SK-N-SH (cell line): ENCODE results near the gene F8A3. TPM values are rescaled to one million over a fixed set of nuclear protein-coding genes. Genes with fewer than 3 reads are reported as not detected.
"Not testable (repeated sequence)": the region's sequence is repeated elsewhere in the genome, so short reads cannot be mapped to it uniquely, and the experiment has no call there.

Experiments used
- CTCF ChIA-PET: fragments of 300-600, 350-600 bp; formaldehyde crosslinking; extraction: SDS; loops from one replicate; lab custom pipeline; 2021; lab: Yijun Ruan, JAX
- POLR2A ChIA-PET: fragments of 350-600 bp; sonication (Branson Sonifier 250); formaldehyde crosslinking; extraction: SDS; loops from one replicate; lab custom pipeline; 2020; ENCODE audit warnings: antibody characterized with exemption, inconsistent platforms; lab: Yijun Ruan, JAX
- DNase-seq: peaks from one replicate; pipeline ENCODE4 v3.0.0; 2012
- H2AFZ ChIP-seq: fragments of 200-600 bp; sonication (generic); 2 replicates; pipeline ENCODE4 v1.8.1; 2016; ENCODE audit warnings: antibody characterized with exemption, mild to moderate bottlenecking, low read depth
- H3F3A ChIP-seq: fragments of 200-600 bp; sonication (generic); replicated peaks from 2 replicates; pipeline ENCODE3; 2016; ENCODE audit warnings: antibody characterized with exemption, mild to moderate bottlenecking; ENCODE audit not compliant: insufficient read depth
- H3K27ac ChIP-seq, 2 experiments: fragments of 200-500 bp in 1 of 2; fragments of 200-600 bp in 1 of 2; sonication (Bioruptor generic) in 1 of 2; sonication (generic), shearing (Covaris generic) in 1 of 2; 2 replicates each; pipeline versions ENCODE4 v1.5.1 to v1.6.1; 2014 to 2016; ENCODE audit warnings: low read depth in 2 of 2, inconsistent platforms in 1 of 2, low read length in 1 of 2, mild to moderate bottlenecking in 1 of 2, mixed read lengths in 1 of 2
- H3K27me3 ChIP-seq: fragments of 200-600 bp; sonication (generic), shearing (Covaris generic); 2 replicates; pipeline ENCODE4 v1.6.1; 2016; ENCODE audit warnings: mixed run types; ENCODE audit not compliant: insufficient read depth
- H3K36me3 ChIP-seq, 2 experiments: fragments of 200-500 bp in 1 of 2; fragments of 200-600 bp in 1 of 2; sonication (Bioruptor generic) in 1 of 2; sonication (generic) in 1 of 2; replicated peaks in 1 of 2; 2 replicates each; pipeline versions ENCODE3 to v1.5.1; 2014 to 2016; ENCODE audit warnings: low read length in 1 of 2, mild to moderate bottlenecking in 1 of 2; ENCODE audit not compliant: insufficient read depth in 2 of 2, control insufficient read depth in 1 of 2
- H3K4me1 ChIP-seq, 2 experiments: fragments of 200-500 bp in 1 of 2; fragments of 200-600 bp in 1 of 2; sonication (Bioruptor generic) in 1 of 2; sonication (generic), shearing (Covaris generic) in 1 of 2; 2 replicates each; pipeline versions ENCODE4 v1.5.1 to v1.6.1; 2014 to 2016; ENCODE audit warnings: low read depth in 1 of 2, low read length in 1 of 2, mixed run types in 1 of 2; ENCODE audit not compliant: insufficient read depth in 2 of 2, control insufficient read depth in 1 of 2
- H3K4me2 ChIP-seq: fragments of 200-600 bp; sonication (generic), shearing (Covaris generic); 2 replicates; pipeline ENCODE4 v1.6.1; 2017; ENCODE audit warnings: mixed run types
- H3K4me3 ChIP-seq, 2 experiments: fragments of 200-500 bp in 1 of 2; fragments of 200-600 bp in 1 of 2; sonication (Bioruptor generic) in 1 of 2; sonication (generic), shearing (Covaris generic) in 1 of 2; 2 replicates each; pipeline versions ENCODE4 v1.5.1 to v1.8.1; 2014 to 2016; ENCODE audit warnings: low read depth in 2 of 2, inconsistent platforms in 1 of 2, low read length in 1 of 2, mild to moderate bottlenecking in 1 of 2, mixed read lengths in 1 of 2, moderate library complexity in 1 of 2
- H3K79me2 ChIP-seq: fragments of 200-600 bp; sonication (generic); 2 replicates; pipeline ENCODE4 v1.8.1; 2017; ENCODE audit warnings: mild to moderate bottlenecking; ENCODE audit not compliant: insufficient read depth
- H3K9ac ChIP-seq: fragments of 200-600 bp; sonication (generic); 2 replicates; pipeline ENCODE4 v1.6.1; 2017; ENCODE audit warnings: mixed run types
- H3K9me2 ChIP-seq: fragments of 200-600 bp; sonication (generic); 2 replicates; pipeline ENCODE4 v1.6.1; 2017; ENCODE audit warnings: mixed run types
- H3K9me3 ChIP-seq: fragments of 200-600 bp; sonication (generic); 2 replicates; pipeline ENCODE4 v1.6.1; 2017; ENCODE audit warnings: mixed run types, mild to moderate bottlenecking, moderate library complexity
- H4K20me1 ChIP-seq: fragments of 200-600 bp; sonication (generic); 2 replicates; pipeline ENCODE4 v1.6.1; 2017; ENCODE audit warnings: mild to moderate bottlenecking, mixed run types; ENCODE audit not compliant: insufficient read depth
- CHD2 ChIP-seq: fragments of 150-350 bp; IDR thresholded peaks from 2 replicates; pipeline ENCODE4 v1.6.1; 2018; ENCODE audit warnings: low read length; ENCODE audit not compliant: partially characterized antibody
- EP300 ChIP-seq, 2 experiments: IDR thresholded peaks; 2 replicates each; pipeline versions ENCODE4 v1.4.0 to v1.6.1; 2012; ENCODE audit warnings: borderline replicate concordance in 1 of 2, low read depth in 1 of 2, low read length in 1 of 2
- FOXM1 ChIP-seq: IDR thresholded peaks from 2 replicates; pipeline ENCODE4 v1.4.0; 2012; ENCODE audit warnings: low read depth, mild to moderate bottlenecking
- JUND ChIP-seq: IDR thresholded peaks from 2 replicates; pipeline ENCODE4 v1.4.0; 2012
- MEF2A ChIP-seq: IDR thresholded peaks from 2 replicates; pipeline ENCODE4 v1.4.0; 2012; ENCODE audit warnings: low read depth, borderline replicate concordance
- POLR2AphosphoS5 ChIP-seq: IDR thresholded peaks from 2 replicates; pipeline ENCODE4 v1.6.1; 2012; ENCODE audit warnings: low read depth, low read length
- REST ChIP-seq: IDR thresholded peaks from 2 replicates; pipeline ENCODE4 v1.6.1; 2012; ENCODE audit warnings: mild to moderate bottlenecking, low read depth, low read length, moderate library complexity
- RFX5 ChIP-seq: IDR thresholded peaks from 2 replicates; pipeline ENCODE4 v1.6.1; 2012; ENCODE audit warnings: mild to moderate bottlenecking, improper control_type of control experiment, low read length
- TAF1 ChIP-seq: IDR thresholded peaks from 2 replicates; pipeline ENCODE4 v1.6.1; 2012; ENCODE audit warnings: low read depth, mild to moderate bottlenecking, low read length, moderate library complexity, borderline replicate concordance
- USF2 ChIP-seq: fragments of 150-350 bp; IDR thresholded peaks from 2 replicates; pipeline ENCODE4 v1.6.1; 2017; ENCODE audit warnings: antibody characterized with exemption, low read length, low read depth, borderline replicate concordance
- ZBTB33 ChIP-seq: IDR thresholded peaks from 2 replicates; pipeline ENCODE4 v1.4.0; 2012; ENCODE audit warnings: low read depth, borderline replicate concordance
- whole genome bisulfite sequencing: methylation state at CpG from one replicate; pipeline ENCODE4 v1.1.6; 2017; ENCODE audit warnings: low lambda C conversion rate; 5-methylcytosine and 5-hydroxymethylcytosine counted together
- polyA plus RNA-seq, 3 experiments: library from polyadenylated mRNA; depleted of rRNA; stranded (reverse); fragments of >200 nt; gene quantifications; 2 replicates each; pipeline ENCODE4 v1.2.3, GENCODE V29; 2012

Gene F8A3
- polyA plus RNA-seq (2012; rRNA removed), result 0.60 and 1.1 TPM in 2 replicates
- 0.67 and 0.87 TPM in 2 replicates for polyA plus RNA-seq (2012; cell fraction: cytosol; rRNA removed)
- polyA plus RNA-seq (2012; cell fraction: nucleus; rRNA removed), result 0.46 and 0.47 TPM in 2 replicates

- H3K27me3 ChIP-seq, H3K9me3 ChIP-seq, H3K4me1 ChIP-seq, H3K79me2 ChIP-seq, H4K20me1 ChIP-seq, H3K27ac ChIP-seq, CTCF ChIA-PET, H3F3A ChIP-seq, H3K9me2 ChIP-seq, H3K36me3 ChIP-seq, POLR2A ChIA-PET, H3K9ac ChIP-seq, DNase-seq, H2AFZ ChIP-seq, H3K4me2 ChIP-seq, H3K4me3 ChIP-seq: not testable (repeated sequence)
- WGBS, result no CpG with 5 or more reads among the region's 51 CpGs
Observed at GRCh38 chrX:155458471-155458870, at the start of gene F8A3. Gene F8A3, minus strand, starts transcription at chrX:155458620. Its CDS starts 20 bp downstream, at chrX:155458600.

GRCh38 chrX:155505296-155505695, 46.9 kb upstream of the F8A3 start:
- H3K36me3 ChIP-seq, result peaks cover 15 to 31% of the 10 kb centered on the region in 2 experiments
- CTCF ChIA-PET, result no interaction called here
- POLR2A ChIA-PET, result no interaction called here
- H3K4me3 ChIP-seq, result no peak overlapping the region
- no peaks in the 10 kb centered on the region for H3K4me1 ChIP-seq
- H3F3A ChIP-seq, result no peaks in the 10 kb centered on the region
- TF ChIP-seq ZBTB33, result no peak
- TF ChIP-seq MEF2A, result no peak
- no peak for TF ChIP-seq EP300 (IDR thresholded peaks at IDR 0.05; ENCODE audit: borderline replicate concordance in 1 of 2, low read depth in 1 of 2, low read length in 1 of 2)
- TF ChIP-seq JUND, result no peak
- no peak for TF ChIP-seq FOXM1
- TF ChIP-seq REST, result no peak
- TF ChIP-seq CHD2, result no peak
- no peak for TF ChIP-seq TAF1
- no peak for TF ChIP-seq RFX5
- TF ChIP-seq POLR2AphosphoS5, result no peak
- TF ChIP-seq USF2, result no peak
- H3K4me2 ChIP-seq, result no peak overlapping the region
- H3K27ac ChIP-seq, result no peak overlapping the region
- DNase-seq, result no peak
- no peak overlapping the region for H2AFZ ChIP-seq
- no peaks in the 10 kb centered on the region for H3K27me3 ChIP-seq
- H4K20me1 ChIP-seq, result no peaks in the 10 kb centered on the region
- no peaks in the 10 kb centered on the region for H3K9me3 ChIP-seq
- no peak overlapping the region for H3K9ac ChIP-seq
- H3K9me2 ChIP-seq, result no peaks in the 10 kb centered on the region
- no peaks in the 10 kb centered on the region for H3K79me2 ChIP-seq

- H2AFZ ChIP-seq, H3K4me3 ChIP-seq, H3K79me2 ChIP-seq, H4K20me1 ChIP-seq, H3K9me2 ChIP-seq, CTCF ChIA-PET, H3K9me3 ChIP-seq, H3K9ac ChIP-seq, POLR2A ChIA-PET, H3K27me3 ChIP-seq, DNase-seq, H3K36me3 ChIP-seq, H3K4me1 ChIP-seq, H3F3A ChIP-seq, H3K4me2 ChIP-seq, H3K27ac ChIP-seq: not testable (repeated sequence)
- WGBS, result no CpG with 5 or more reads among the region's 2 CpGs
Observed at GRCh38 chrX:155495134-155495533, 36.7 kb upstream of the F8A3 start.

GRCh38 chrX:155491421-155491820, 33.0 kb upstream of the F8A3 start:
- H3K79me2 ChIP-seq, H3K9ac ChIP-seq, H2AFZ ChIP-seq, H3K4me1 ChIP-seq, H4K20me1 ChIP-seq, H3F3A ChIP-seq, DNase-seq, H3K4me3 ChIP-seq, H3K36me3 ChIP-seq, H3K9me3 ChIP-seq, POLR2A ChIA-PET, H3K27me3 ChIP-seq, H3K4me2 ChIP-seq, H3K27ac ChIP-seq, CTCF ChIA-PET, H3K9me2 ChIP-seq: not testable (repeated sequence)
- 28% methylated on average over 2 of the region's 3 CpGs for WGBS
